ENCODE measurements around the gene SH3BGRL2.

Gene SH3BGRL2

GRCh38 chr6:79597155-79597554 lies 34.0 kb upstream of the SH3BGRL2 start:
- H3K4me1 ChIP-seq (ENCODE audit: low read length): no peaks in the 10 kb centered on the region
- no peak overlapping the region for H3K4me2 ChIP-seq (ENCODE audit: low read length)
- no peaks in the 10 kb centered on the region for H3K79me2 ChIP-seq (ENCODE audit: low read length)
- TF ChIP-seq EZH2phosphoT487 (IDR thresholded peaks at IDR 0.05; ENCODE audit: low read depth): no peak
- TF ChIP-seq, protein P1, sequence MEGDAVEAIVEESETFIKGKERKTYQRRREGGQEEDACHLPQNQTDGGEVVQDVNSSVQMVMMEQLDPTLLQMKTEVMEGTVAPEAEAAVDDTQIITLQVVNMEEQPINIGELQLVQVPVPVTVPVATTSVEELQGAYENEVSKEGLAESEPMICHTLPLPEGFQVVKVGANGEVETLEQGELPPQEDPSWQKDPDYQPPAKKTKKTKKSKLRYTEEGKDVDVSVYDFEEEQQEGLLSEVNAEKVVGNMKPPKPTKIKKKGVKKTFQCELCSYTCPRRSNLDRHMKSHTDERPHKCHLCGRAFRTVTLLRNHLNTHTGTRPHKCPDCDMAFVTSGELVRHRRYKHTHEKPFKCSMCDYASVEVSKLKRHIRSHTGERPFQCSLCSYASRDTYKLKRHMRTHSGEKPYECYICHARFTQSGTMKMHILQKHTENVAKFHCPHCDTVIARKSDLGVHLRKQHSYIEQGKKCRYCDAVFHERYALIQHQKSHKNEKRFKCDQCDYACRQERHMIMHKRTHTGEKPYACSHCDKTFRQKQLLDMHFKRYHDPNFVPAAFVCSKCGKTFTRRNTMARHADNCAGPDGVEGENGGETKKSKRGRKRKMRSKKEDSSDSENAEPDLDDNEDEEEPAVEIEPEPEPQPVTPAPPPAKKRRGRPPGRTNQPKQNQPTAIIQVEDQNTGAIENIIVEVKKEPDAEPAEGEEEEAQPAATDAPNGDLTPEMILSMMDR (IDR thresholded peaks at IDR 0.05; ENCODE audit: low read depth, low read length): no peak
- no peaks in the 10 kb centered on the region for H3K9me3 ChIP-seq (ENCODE audit: insufficient read depth, low read length)
- no peaks in the 10 kb centered on the region for H3K27me3 ChIP-seq (ENCODE audit: low read depth, low read length)
- H4K20me1 ChIP-seq (ENCODE audit: insufficient read depth, low read length): no peaks in the 10 kb centered on the region
- no peak overlapping the region for H2AFZ ChIP-seq (ENCODE audit: low read depth, low read length)
- no peak overlapping the region for H3K4me3 ChIP-seq (ENCODE audit: low read length)
- H3K36me3 ChIP-seq (replicated peaks; ENCODE audit: low read depth, low read length): no peaks in the 10 kb centered on the region
- no peak overlapping the region for H3K27ac ChIP-seq (ENCODE audit: low read length)
- no peak overlapping the region for H3K9ac ChIP-seq (ENCODE audit: low read length)

GRCh38 chr6:79598012-79598411 lies 33.1 kb upstream of the SH3BGRL2 start:
- Histone ChIP-seq H3K9ac (ENCODE audit: low read length) (no peak overlapping the region), H3K79me2 (ENCODE audit: low read length) (no peaks in the 10 kb centered on the region), H2AFZ (ENCODE audit: low read depth, low read length) (no peak overlapping the region), H3K4me1 (ENCODE audit: low read length) (no peaks in the 10 kb centered on the region), H3K4me3 (ENCODE audit: low read length) (no peak overlapping the region), H3K27ac (ENCODE audit: low read length) (no peak overlapping the region), H3K9me3 (ENCODE audit: insufficient read depth, low read length) (no peaks in the 10 kb centered on the region), H4K20me1 (ENCODE audit: insufficient read depth, low read length) (no peaks in the 10 kb centered on the region), H3K27me3 (ENCODE audit: low read depth, low read length) (no peaks in the 10 kb centered on the region), H3K4me2 (ENCODE audit: low read length) (no peak overlapping the region), H3K36me3 (replicated peaks; ENCODE audit: low read depth, low read length) (no peaks in the 10 kb centered on the region)
- TF ChIP-seq EZH2phosphoT487 (IDR thresholded peaks at IDR 0.05; ENCODE audit: low read depth): no peak
- TF ChIP-seq, protein P1 (IDR thresholded peaks at IDR 0.05; ENCODE audit: low read depth, low read length): no peak

DNA sequence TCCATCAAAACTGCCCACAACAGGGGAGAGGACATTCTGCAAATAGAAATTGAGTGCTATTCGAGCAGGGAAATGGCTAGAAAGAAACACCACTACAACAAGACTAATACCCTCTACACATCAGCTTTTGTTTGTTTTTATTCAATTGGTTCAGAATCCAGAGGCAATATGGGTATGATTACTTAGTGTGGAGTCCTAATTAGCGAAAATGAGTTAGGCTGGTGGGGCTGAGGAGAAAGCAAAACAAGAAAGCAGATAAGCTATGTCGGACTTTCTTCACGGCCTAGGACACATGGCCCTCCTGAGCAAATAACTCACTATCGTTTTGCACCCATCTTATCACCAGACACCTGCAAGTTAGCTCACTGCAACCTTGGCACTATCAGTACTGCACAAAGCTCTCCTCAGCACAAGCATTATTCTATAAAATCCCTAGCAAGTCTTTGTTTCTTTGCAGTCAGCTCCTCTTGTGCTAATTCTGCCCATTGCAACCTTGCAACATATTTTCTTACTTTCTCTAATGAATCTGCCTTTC lies 31.3 kb upstream of the SH3BGRL2 start:
- Histone ChIP-seq H3K4me1 (ENCODE audit: low read length) (no peaks in the 10 kb centered on the region), H3K4me3 (ENCODE audit: low read length) (no peak overlapping the region), H3K9ac (ENCODE audit: low read length) (no peak overlapping the region), H3K4me2 (ENCODE audit: low read length) (no peak overlapping the region), H3K36me3 (replicated peaks; ENCODE audit: low read depth, low read length) (no peaks in the 10 kb centered on the region), H4K20me1 (ENCODE audit: insufficient read depth, low read length) (no peaks in the 10 kb centered on the region), H3K27ac (ENCODE audit: low read length) (no peak overlapping the region), H3K27me3 (ENCODE audit: low read depth, low read length) (no peaks in the 10 kb centered on the region), H2AFZ (ENCODE audit: low read depth, low read length) (no peak overlapping the region), H3K9me3 (ENCODE audit: insufficient read depth, low read length) (no peaks in the 10 kb centered on the region), H3K79me2 (ENCODE audit: low read length) (no peaks in the 10 kb centered on the region)
- TF ChIP-seq EZH2phosphoT487 (IDR thresholded peaks at IDR 0.05; ENCODE audit: low read depth): no peak
- TF ChIP-seq, protein P1 (IDR thresholded peaks at IDR 0.05; ENCODE audit: low read depth, low read length): no peak

DNA sequence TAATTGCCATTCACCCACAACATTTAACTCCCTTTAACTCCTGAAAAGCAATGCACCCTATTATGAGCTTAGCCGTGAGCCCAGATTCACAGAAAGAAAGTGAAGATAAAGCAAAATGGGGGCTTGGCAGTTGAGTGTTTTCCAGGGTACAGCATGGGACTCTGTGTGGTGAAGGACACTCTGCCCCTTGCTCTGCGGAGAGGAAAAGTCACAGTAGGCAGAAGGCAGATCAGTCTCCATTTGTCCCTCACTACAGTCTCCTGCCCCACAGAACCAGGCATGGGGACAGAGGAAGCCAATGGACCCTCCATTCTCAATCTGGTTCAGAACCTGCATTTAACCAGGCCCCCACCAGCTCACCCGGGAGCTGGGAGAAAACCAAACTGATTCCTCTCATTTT lies 30.8 kb upstream of the SH3BGRL2 start:
- Histone ChIP-seq H3K4me2 (ENCODE audit: low read length) (no peak overlapping the region), H3K27ac (ENCODE audit: low read length) (no peak overlapping the region), H3K9me3 (ENCODE audit: insufficient read depth, low read length) (no peaks in the 10 kb centered on the region)

More for the DNA sequence above, 30.8 kb upstream of the SH3BGRL2 start:
- H3K4me1 ChIP-seq (ENCODE audit: low read length): no peaks in the 10 kb centered on the region
- no peaks in the 10 kb centered on the region for H3K36me3 ChIP-seq (replicated peaks; ENCODE audit: low read depth, low read length)
- H3K4me3 ChIP-seq (ENCODE audit: low read length): no peak overlapping the region
- no peaks in the 10 kb centered on the region for H3K79me2 ChIP-seq (ENCODE audit: low read length)
- TF ChIP-seq, protein P1 (IDR thresholded peaks at IDR 0.05; ENCODE audit: low read depth, low read length): no peak
- TF ChIP-seq EZH2phosphoT487 (IDR thresholded peaks at IDR 0.05; ENCODE audit: low read depth): no peak
- H4K20me1 ChIP-seq (ENCODE audit: insufficient read depth, low read length): no peaks in the 10 kb centered on the region
- H2AFZ ChIP-seq (ENCODE audit: low read depth, low read length): no peak overlapping the region
- no peak overlapping the region for H3K9ac ChIP-seq (ENCODE audit: low read length)
- no peaks in the 10 kb centered on the region for H3K27me3 ChIP-seq (ENCODE audit: low read depth, low read length)

Data from OCI-LY3 (cell line).